ENCODE measurements around the gene NDEL1. TPM values are rescaled to one million over a fixed set of nuclear protein-coding genes. Genes with fewer than 3 reads are reported as not detected.

Gene NDEL1
- total RNA-seq, 1 donor from 2014 or later = 66.5 TPM

- intact Hi-C loops (cut with DNase I) = loop anchor here (10.0 kb wide), 1 partner anchor 331 kb away; the partner anchor contains the start of gene CCDC42
Observed at GRCh38 chr17:8413938-8414337, 21.7 kb upstream of the NDEL1 start.

GRCh38 chr17:8417806-8418205 is 17.9 kb upstream of the NDEL1 start:
- intact Hi-C loops (cut with DNase I) = loop anchor here (10.0 kb wide), 1 partner anchor 327 kb away; the partner anchor contains the start of gene CCDC42
- H3K4me1 ChIP-seq = peaks cover 9% of the 10 kb centered on the region
- no peaks in the 10 kb centered on the region for H3K27me3 ChIP-seq
- H3K36me3 ChIP-seq = no peaks in the 10 kb centered on the region
- TF ChIP-seq POLR2AphosphoS5 (IDR thresholded peaks at IDR 0.05; ENCODE audit: insufficient read depth in 1 of 2, low read depth in 1 of 2) (peak in 1 of 2 donors; percentile 12), POLR2A (IDR thresholded peaks at IDR 0.05) (no peak)
- no peak overlapping the region for H3K27ac ChIP-seq
- H3K4me3 ChIP-seq = no peak overlapping the region
- no peak for DNase-seq (ENCODE audit: extremely low spot score in 2 of 2)
- no peaks in the 10 kb centered on the region for H3K9me3 ChIP-seq

More at GRCh38 chr17:8413938-8414337, 21.7 kb upstream of the NDEL1 start:
- TF ChIP-seq POLR2A (IDR thresholded peaks at IDR 0.05) (no peak), CTCF (IDR thresholded peaks at IDR 0.05) (no peak)
- H3K4me3 ChIP-seq = no peak overlapping the region
- no peak overlapping the region for H3K27ac ChIP-seq
- no peak for DNase-seq (ENCODE audit: extremely low spot score in 2 of 2)
- H3K4me1 ChIP-seq = peaks cover 9% of the 10 kb centered on the region
- H3K27me3 ChIP-seq = no peaks in the 10 kb centered on the region
- H3K9me3 ChIP-seq = no peaks in the 10 kb centered on the region
- no peaks in the 10 kb centered on the region for H3K36me3 ChIP-seq

GRCh38 chr17:8418471-8418870 is 17.2 kb upstream of the NDEL1 start:
- no peaks in the 10 kb centered on the region for H3K9me3 ChIP-seq
- intact Hi-C loops (cut with DNase I) = loop anchor here (10.0 kb wide), 1 partner anchor 326 kb away; the partner anchor contains the start of gene CCDC42

GRCh38 chr17:8419305-8419704 is 16.4 kb upstream of the NDEL1 start:
- intact Hi-C loops (cut with DNase I) = loop anchor here (10.0 kb wide), 1 partner anchor 325 kb away; the partner anchor contains the start of gene CCDC42
- H3K27ac ChIP-seq = no peak overlapping the region
- DNase-seq (ENCODE audit: extremely low spot score in 2 of 2) = no peak

More at GRCh38 chr17:8418471-8418870, 17.2 kb upstream of the NDEL1 start:
- H3K4me3 ChIP-seq = no peak overlapping the region
- DNase-seq (ENCODE audit: extremely low spot score in 2 of 2) = no peak
- no peaks in the 10 kb centered on the region for H3K27me3 ChIP-seq
- peaks cover 9% of the 10 kb centered on the region for H3K4me1 ChIP-seq
- TF ChIP-seq POLR2AphosphoS5 (IDR thresholded peaks at IDR 0.05; ENCODE audit: insufficient read depth in 1 of 2, low read depth in 1 of 2) = no peak
- no peak for TF ChIP-seq POLR2A (IDR thresholded peaks at IDR 0.05)
- TF ChIP-seq CTCF (IDR thresholded peaks at IDR 0.05) = no peak
- H3K27ac ChIP-seq = no peak overlapping the region
- H3K36me3 ChIP-seq = no peaks in the 10 kb centered on the region

GRCh38 chr17:8420041-8420934 is 15.4 kb upstream of the NDEL1 start:
- Histone ChIP-seq H3K4me1 (peaks cover 9% of the 10 kb centered on the region), H3K27ac (peak overlapping the region; percentile 52), H3K9me3 (no peaks in the 10 kb centered on the region), H3K27me3 (no peaks in the 10 kb centered on the region), H3K36me3 (no peaks in the 10 kb centered on the region), H3K4me3 (no peak overlapping the region)
- no peak for DNase-seq (ENCODE audit: extremely low spot score in 2 of 2)
- TF ChIP-seq POLR2AphosphoS5 (IDR thresholded peaks at IDR 0.05; ENCODE audit: insufficient read depth in 1 of 2, low read depth in 1 of 2) (peak in 1 of 2 donors; percentile 54), CTCF (IDR thresholded peaks at IDR 0.05) (no peak)
- intact Hi-C loops (cut with DNase I) = no loop called here

More at GRCh38 chr17:8419305-8419704, 16.4 kb upstream of the NDEL1 start:
- Histone ChIP-seq H3K4me1 (peaks cover 9% of the 10 kb centered on the region), H3K9me3 (no peaks in the 10 kb centered on the region), H3K36me3 (no peaks in the 10 kb centered on the region), H3K27me3 (no peaks in the 10 kb centered on the region), H3K4me3 (no peak overlapping the region)
- no peak for TF ChIP-seq POLR2A (IDR thresholded peaks at IDR 0.05)
- TF ChIP-seq CTCF (IDR thresholded peaks at IDR 0.05) = no peak
- TF ChIP-seq POLR2AphosphoS5 (IDR thresholded peaks at IDR 0.05; ENCODE audit: insufficient read depth in 1 of 2, low read depth in 1 of 2) = no peak
